GM12891 (cell line): ENCODE results near the gene ELP5.
A peak's percentile ranks its signal among the peaks of the same experiment; 100 is the strongest.

ENCODE experiments used
- DNase-seq: peaks from one replicate; pipeline ENCODE4 v3.0.0; 2011; ENCODE audit warnings: low spot score; ENCODE audit not compliant: insufficient read length
- FAIRE-seq: peaks from 2 replicates; lab custom pipeline; 2011; peaks lifted over from hg19 to GRCh38; lab: Jason Lieb, UNC
- PAX5 ChIP-seq: IDR thresholded peaks from 2 replicates; pipeline ENCODE4 v1.6.1; 2011; ENCODE audit warnings: low read length, moderate library complexity, mild to moderate bottlenecking; ENCODE audit not compliant: insufficient read depth, severe bottlenecking
- POLR2A ChIP-seq: IDR thresholded peaks from 2 replicates; pipeline ENCODE4 v1.6.1; 2011; ENCODE audit warnings: low read depth, low read length, control low read depth
- POLR2AphosphoS5 ChIP-seq: IDR thresholded peaks from 2 replicates; pipeline ENCODE4 v1.6.1; 2011; ENCODE audit warnings: low read depth, low read length, control low read depth
- POU2F2 ChIP-seq: IDR thresholded peaks from 2 replicates; pipeline ENCODE4 v1.6.1; 2011; ENCODE audit warnings: low read depth, mild to moderate bottlenecking, control low read depth, low read length, moderate library complexity
- SPI1 ChIP-seq: IDR thresholded peaks from 2 replicates; pipeline ENCODE4 v1.6.1; 2011; ENCODE audit warnings: low read depth, low read length, control low read depth
- TAF1 ChIP-seq: IDR thresholded peaks from 2 replicates; pipeline ENCODE4 v1.6.1; 2011; ENCODE audit warnings: low read depth, low read length, control low read depth

Gene ELP5

GRCh38 chr17:7293159-7293558 is 41.1 kb downstream of the ELP5 start:
- TF ChIP-seq TAF1 (no peak), PAX5 (no peak)
- DNase-seq (no peak), FAIRE-seq (no peak)

GRCh38 chr17:7293816-7294613 is 42.0 kb downstream of the ELP5 start:
- TF ChIP-seq SPI1 = no peak
- no peak for FAIRE-seq
- DNase-seq = no peak

- TF ChIP-seq POU2F2 = no peak
- DNase-seq = peak; percentile 91
- peak; percentile 75 for FAIRE-seq
Measured at GRCh38 chr17:7294614-7295153, 42.7 kb downstream of the ELP5 start, which contains the start of gene YBX2. TSS of gene YBX2 (minus strand) at chr17:7294639. CDS start at chr17:7294500, 139 bp downstream.

GRCh38 chr17:7295230-7296180 is 43.5 kb downstream of the ELP5 start:
- TF ChIP-seq POU2F2 = no peak
- no peak for TF ChIP-seq POLR2A
- TF ChIP-seq SPI1 = no peak
- no peak for TF ChIP-seq TAF1
- no peak for TF ChIP-seq PAX5
- no peak for TF ChIP-seq POLR2AphosphoS5
- DNase-seq (no peak), FAIRE-seq (peak; percentile 65)

DNA sequence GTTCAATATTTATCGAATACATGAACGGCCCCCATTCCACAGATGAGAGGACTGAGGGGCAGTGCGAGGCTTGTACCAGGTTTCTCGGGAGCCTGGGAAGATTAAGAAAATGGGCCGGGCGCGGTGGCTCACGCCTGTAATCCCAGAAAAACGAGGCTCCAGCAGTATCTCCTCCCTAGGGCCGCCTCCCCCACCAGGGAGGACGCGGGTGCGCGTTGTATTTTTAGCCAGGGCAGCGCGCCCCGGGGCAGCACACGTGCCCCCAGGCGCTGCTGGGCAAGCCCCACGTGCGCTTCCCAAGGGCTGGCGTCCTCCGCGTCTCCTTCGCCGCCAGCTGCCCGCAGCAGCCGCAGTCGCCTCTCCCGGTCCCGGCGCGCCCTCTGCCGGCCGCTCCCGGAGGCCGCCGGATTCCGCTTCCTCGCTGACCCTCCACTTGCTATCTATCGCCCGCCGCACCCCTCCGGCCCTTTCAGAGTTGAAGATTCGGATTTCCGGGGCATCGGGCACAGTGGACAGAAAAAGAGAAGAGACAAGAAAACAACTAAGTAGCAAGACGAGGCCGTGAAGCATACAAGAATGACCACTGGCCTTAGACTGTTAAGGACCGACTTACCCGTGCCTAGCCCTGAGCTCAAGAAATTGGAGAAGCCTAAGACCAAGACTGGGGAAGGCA is 44.3 kb downstream of the ELP5 start:
- DNase-seq (peak; percentile 84), FAIRE-seq (peak; percentile 91)
- TF ChIP-seq POU2F2 = no peak
- no peak for TF ChIP-seq POLR2AphosphoS5
- no peak for TF ChIP-seq TAF1
- TF ChIP-seq SPI1 = no peak
- no peak for TF ChIP-seq POLR2A
- TF ChIP-seq PAX5 = no peak

GRCh38 chr17:7304179-7304578 is 52.2 kb downstream of the ELP5 start:
- FAIRE-seq (no peak), DNase-seq (no peak)
- TF ChIP-seq TAF1 (no peak), SPI1 (no peak), POU2F2 (no peak), PAX5 (no peak), POLR2AphosphoS5 (no peak), POLR2A (no peak)

- TF ChIP-seq POLR2A = peak; percentile 82
- TF ChIP-seq POU2F2 = peak; percentile 9; the same call in 1 of the 2 replicates
- peak; percentile 87 for TF ChIP-seq TAF1
- no peak for TF ChIP-seq PAX5
- TF ChIP-seq POLR2AphosphoS5 = peak; percentile 82
- TF ChIP-seq SPI1 = peak; percentile 87
- DNase-seq (peak; percentile 90), FAIRE-seq (peak; percentile 100)
Measured at GRCh38 chr17:7306911-7307685, 55.1 kb downstream of the ELP5 start, which contains the start of gene EIF5A. TSS of gene EIF5A (plus strand) at chr17:7307628. CDS start at chr17:7309636, 2,008 bp downstream.

GRCh38 chr17:7307686-7308624 is 55.9 kb downstream of the ELP5 start:
- no peak for DNase-seq
- FAIRE-seq = no peak
- TF ChIP-seq POU2F2 (no peak), SPI1 (no peak), POLR2AphosphoS5 (no peak), TAF1 (no peak), PAX5 (no peak), POLR2A (0 out of 2 replicates have a peak, but pooled peaks have one; percentile 8)
